Ammon's horn (tissue), 1 donor: Measurements from ENCODE around the gene NUP153.
A peak's percentile ranks its signal among the peaks of the same experiment; 100 is the strongest.
"Not testable (repeated sequence)": the region's sequence is repeated elsewhere in the genome, so short reads cannot be mapped to it uniquely, and the experiment has no call there.

Experiments used
- DNase-seq: peaks from one replicate; pipeline ENCODE4 v3.0.0-alpha.2; 2016; ENCODE audit warnings: low spot score

Gene NUP153

DNA sequence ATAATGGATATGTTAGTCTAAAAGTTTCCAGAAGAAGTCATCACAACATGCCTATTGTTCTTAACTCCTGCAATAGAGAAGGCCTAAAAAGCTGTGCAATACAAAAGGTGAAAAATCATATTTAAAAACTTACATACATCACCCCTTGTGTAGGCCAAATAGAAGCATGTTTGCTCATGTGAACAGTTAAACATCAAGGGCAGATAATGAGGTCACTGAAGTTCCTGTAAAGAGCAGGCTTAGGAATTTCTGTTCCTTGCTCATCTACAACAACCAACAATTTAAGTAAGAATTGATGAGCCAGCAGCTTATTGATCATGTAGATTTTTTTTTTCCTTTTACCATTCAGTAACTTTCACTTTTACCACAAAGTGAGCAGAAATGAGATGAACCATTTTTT, 7.5 kb upstream of the NUP153 start:
- no peak for DNase-seq

DNA sequence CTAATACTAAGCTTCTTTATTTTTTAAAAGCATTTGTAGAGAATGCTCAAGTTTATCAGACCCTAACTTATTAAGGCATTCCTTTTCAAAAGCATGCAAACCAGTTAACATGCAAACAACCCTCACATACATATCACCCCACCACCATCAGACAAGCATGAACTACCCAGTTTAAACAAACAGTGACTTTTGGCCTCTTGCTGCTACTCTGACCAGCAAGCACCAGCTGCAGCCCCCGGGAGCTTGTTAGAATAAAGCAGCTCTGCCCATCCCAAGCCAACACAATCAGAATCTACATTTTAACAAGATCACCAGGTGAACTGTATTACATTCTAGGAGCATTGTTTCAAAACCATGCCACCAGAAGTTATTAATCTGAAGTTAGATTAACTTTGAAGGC, 5.9 kb upstream of the NUP153 start:
- no peak for DNase-seq

DNA sequence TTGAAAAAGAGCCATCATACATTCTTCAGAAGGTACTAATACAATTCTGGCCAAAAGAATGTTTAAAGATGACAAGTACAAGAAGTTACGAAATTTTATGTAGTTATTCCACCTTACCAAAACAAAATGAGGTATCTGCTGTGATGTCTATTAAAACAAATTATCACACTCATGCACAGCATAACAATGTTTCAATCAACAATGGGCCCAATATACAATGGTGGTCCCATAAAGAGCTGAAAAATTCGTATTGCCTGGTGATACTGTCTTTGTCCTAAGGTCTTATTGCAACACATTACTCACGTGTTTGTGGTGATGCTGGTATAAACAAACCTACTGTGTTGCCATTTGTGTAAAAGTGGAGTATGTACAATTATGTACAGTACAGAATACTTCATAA, 3.6 kb upstream of the NUP153 start:
- no peak for DNase-seq

DNA sequence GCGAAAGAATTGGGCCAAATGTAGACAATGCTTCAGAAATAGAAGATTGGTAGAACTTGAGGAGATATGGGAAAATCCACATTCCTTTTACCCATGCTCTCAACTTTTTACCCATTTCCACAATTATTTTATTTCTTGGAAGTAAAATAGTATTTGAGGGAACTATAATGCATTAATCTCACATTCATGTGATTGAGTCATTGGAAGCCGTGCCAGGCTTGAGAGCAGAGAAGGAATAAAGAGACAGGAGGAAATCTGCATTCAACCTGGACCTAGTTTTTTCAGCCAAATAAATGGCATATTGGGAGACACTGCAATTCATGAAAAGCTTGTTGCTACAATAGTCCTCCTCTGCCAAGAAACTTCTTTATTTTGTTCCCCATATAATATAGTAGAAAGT, 2.8 kb upstream of the NUP153 start:
- DNase-seq: peak; percentile 9

DNA sequence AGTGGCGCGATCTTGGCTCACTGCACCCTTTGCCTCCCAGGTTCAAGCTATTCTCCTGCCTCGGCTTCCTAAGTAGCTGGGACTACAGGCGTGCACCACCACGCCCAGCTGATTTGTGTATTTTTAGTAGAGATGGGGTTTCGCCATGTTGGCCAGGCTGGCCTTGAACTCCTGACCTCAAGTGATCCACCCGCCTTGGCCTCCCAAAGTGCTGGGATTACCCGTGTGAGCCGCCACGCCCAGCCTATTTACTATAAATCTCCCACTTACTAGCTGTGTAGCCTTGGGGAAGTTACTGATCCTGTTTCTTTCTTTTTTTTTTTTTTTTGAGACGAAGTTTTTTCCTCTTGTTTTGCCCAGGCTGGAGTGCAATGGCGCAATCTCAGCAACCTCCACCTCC, 1.3 kb upstream of the NUP153 start:
- DNase-seq: not testable (repeated sequence)

DNA sequence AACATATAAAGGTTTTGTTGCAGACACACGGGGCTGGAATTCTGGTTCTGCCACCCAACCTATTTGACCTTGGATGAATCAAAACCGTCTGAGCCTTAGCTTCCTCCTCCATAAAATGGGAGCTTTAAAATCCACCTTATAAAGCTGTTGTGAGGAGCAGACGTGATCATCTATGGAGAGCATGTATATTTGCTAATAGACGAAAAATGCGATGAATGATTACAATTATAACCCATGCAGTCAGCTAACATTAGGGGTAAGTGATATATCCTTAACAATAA, 586 bp upstream of the NUP153 start:
- DNase-seq: no peak

DNA sequence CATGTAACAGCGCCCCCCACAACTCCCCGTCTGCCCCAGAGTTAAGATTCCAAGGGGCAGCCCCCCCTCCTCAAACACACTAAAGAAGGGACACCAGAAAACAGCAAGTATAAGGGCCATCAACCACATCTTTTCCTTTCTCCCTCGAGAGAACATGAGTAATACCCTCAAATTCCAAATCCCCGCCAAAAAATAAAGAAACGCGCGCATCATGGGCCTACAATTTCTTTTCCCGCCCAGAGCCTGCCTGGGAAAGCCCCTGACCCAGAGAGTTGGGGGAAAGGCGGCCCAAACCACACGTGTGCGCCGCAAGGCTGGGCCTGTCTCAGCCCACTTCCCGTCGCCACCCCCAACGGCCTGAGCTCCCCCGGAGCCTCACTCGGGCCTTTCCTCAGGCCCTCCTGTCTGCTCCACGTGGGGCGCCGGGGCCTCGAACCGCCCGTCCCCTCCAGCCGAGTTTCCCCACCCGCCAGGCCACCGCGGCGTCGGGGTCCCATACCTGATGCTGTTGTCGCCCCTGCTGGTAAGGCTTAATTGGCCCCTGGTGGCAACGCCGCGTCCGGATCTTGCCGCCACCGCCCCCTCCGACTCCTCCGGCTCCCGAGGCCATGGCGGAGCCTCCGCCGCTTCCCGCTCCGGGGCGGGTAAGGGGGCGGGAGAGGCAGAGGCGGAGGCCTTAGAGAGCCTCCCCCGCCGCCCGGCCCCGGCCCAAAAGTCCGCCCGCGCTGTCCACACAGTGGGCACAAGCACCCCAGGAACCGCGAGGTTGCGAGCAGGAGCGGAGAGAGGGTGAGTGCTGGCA, 746 bp downstream of the NUP153 start:
- DNase-seq: peak; percentile 34

DNA sequence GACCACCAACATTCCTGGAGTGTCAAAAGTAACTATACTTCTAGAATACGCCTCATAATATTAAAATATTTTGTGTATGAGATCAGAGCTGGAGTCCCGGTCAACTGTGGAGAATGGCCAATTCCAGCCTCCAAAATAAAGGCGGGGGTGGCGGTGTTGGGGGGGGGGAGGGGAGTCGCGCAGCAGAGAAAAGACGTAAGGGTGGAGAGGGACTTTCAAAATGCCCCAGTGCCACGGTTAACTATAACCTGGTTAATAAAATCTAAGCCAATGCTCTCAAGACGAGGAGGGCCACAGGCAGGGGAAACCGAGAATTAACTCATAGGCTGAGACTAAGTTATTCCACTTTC, 1.3 kb downstream of the NUP153 start:
- no peak for DNase-seq

DNA sequence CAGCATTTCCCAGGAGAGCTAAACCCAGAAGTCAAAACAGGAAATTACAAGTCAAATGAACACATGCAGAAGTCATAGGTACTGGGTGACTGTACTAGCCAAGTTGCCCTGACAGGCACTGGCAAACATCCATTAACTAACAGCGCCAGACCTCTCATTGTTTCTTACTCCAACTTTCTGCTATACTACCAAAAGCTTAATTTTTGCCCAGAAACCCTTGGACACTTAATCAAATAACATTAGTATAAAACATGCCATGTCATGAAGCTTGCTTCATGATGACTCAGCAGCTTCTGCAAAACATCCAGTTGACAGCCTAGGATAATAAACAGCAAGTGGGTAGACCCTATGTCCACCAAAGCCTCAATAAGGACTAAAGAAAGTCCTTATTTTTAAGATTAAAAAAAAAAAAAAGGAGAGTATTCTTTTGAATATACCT, 3.5 kb downstream of the NUP153 start:
- peak; percentile 6 for DNase-seq

DNA sequence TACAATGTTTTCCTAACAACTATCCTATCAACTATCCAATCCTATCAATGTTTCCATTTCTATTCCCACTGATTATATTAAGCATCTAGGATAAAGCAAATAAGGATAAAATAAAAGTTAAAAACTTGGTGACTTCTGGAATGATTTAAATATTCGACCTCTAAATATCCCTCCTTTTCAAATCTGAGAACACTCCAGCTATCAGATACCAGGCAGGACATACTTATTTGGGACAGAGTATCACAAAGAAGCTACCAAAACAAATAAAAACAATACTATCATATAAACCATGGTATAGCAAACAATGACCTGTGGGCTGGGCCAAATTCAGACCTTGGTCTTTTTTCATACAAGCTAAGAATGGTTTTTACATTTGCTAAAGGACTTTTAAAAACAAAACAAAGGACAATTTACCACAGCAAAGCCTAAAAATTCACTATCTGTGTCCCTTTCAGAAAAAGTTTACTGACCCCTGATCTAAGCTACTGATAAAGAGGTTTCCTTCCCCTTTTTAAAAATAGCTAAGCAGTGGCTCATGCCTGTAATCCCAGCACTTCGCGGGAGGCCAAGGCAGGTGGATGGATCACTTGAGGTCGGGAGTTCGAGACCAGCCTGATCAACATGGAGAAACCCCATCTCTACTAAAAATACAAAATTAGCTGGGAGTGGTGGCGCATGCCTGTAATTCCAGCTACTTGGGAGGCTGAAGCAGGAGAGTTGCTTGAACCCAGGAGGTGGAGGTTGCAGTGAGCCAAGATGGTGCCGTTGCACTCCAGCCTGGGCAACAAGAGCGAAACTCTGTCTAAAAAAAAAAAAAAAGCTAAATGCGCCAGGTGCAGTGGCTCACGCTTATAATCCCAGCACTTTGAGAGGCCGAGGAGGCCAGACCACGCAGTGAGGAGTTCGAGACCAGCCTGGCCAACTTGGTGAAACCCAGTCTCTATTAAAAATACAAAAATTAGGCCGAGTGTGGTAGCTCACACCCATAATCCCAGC, 6.0 kb downstream of the NUP153 start:
- no peak for DNase-seq

DNA sequence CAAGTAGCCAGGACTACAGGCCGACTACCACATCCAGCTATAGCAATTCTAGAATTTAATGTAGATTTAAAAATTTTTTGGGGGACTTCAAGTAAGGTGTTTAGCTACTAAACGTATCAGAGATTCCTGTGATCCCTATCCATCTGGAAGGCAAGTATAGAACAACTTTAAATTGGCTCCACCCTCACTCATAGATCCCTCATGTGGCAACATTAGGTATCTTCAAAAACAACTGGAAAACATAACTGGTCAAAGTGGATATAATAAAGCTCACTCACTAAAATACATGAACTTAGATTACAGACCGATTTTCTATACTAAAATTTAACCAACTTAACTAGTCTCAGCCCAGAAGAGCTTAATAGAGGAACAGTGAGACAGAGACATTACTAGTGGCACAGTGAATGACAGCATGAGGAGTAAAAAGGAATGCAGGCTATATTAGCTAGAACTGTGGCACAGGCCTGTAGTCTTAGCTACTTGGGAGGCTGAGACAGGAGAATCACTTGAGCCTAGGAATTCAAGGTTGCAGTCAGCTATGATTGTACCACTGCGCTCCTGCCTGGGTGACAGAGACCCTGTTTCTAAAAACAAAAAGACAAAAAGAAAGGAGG, 14.7 kb downstream of the NUP153 start:
- DNase-seq: no peak

DNA sequence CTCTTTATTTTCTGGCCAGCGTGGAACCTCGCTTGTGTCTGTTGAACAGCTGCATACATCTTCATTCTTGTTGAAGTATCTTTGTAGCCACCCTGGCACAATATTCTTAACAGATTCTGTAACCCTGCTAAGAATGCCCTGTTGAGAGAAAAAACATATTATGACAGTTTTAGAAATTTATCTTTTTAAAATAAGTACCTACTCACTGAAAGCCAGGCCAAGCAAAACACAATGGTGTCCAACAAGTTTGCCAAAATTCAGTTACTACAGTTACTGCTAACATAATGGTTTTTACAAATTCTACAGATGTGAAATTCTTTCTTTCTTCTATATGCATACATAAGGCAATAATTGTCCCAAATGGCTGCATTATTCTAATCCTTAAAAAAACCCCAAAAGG, 18.2 kb downstream of the NUP153 start:
- DNase-seq: no peak

DNA sequence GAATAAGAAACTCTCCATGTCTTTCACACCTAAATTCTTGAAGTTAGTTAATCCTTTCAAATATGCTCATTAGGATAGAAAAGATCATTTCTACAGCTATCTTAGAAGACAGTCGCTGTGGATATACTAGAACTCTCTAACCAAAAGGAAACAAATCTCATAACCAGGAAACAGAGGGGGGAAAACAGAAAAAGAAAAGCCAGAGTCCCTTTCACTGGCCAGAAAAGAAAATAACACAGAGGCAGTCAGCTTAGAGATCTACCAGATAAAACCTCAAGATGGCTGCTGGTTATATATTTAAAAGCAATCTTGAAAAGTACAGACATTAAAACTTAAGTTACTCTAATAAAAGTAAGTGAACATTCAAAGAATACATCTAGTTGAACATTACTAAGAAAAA, 19.6 kb downstream of the NUP153 start:
- no peak for DNase-seq

DNA sequence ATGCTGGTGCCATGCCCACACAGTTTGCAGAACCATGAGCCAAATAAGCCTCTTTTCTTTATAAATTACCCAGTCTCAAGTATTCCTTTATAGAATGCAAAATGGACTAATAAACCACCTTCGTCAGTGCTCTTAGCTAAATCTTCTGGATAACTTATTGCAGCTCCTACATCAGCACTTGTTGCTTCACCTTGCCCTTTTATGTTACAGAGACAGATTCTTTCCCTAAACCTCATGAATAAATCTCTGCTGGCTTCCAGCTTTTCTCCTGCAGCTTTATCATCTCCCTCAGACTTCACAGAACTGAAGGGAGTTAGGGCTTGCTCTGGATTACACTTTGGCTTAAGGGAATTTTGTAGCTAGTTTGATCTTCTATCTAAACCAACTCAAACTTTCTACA, 22.6 kb downstream of the NUP153 start:
- no peak for DNase-seq

DNA sequence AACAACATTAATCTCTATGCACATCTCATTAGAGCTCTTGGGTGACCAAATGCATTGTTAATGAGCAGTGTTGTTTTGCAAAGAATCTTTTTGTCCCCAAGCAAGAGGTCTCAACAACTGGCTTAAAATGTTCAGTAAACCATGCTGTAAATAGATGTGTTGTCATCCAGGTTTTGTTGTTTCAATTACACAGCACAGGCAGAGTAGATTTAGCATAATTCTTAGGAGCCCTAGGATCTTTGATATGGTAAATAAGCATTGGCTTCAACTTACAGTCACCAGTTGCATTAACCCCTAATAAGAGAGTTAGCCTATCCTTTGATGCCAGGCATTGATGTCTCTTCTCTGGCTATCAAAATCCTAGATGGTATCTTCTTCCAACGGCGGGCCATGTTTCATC, 23.3 kb downstream of the NUP153 start:
- DNase-seq: no peak

DNA sequence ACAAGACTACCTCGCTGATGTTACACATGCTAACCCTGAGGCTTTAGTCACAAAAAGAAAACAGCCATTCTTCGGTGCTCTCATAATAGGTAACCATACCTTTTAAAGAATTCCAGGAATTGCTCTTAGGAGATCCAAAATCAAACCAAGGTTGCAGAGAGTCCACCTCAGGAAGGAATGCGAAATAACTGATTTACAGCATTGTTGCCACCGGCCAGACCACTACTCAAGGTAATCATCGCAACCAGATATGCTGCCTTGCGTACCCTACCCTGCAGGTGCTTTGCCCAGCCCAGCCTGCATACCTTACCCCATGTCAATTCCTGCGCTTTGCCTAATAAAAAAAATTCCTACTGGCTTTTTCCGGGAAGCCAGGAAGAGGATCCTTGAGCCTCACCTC, 27.0 kb downstream of the NUP153 start:
- DNase-seq: no peak

DNA sequence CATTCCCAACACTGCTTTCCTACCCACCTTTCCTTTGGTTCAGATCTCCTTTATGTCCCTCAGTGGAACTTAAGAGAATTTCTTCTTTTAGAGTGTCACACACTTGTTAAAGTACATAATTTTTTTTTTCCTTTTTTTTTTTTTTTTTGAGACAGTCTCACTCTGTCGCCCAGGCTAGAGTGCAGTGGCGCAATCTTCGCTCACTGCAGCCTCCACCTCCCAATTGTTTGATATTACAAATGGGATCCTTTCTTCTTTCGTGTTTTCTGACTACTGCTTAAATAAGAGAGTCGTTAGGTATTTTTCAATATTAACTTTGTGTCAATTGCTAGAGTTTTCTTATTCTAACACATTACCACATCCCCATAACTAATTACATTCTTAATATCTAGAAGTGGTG, 29.1 kb downstream of the NUP153 start:
- no peak for DNase-seq

DNA sequence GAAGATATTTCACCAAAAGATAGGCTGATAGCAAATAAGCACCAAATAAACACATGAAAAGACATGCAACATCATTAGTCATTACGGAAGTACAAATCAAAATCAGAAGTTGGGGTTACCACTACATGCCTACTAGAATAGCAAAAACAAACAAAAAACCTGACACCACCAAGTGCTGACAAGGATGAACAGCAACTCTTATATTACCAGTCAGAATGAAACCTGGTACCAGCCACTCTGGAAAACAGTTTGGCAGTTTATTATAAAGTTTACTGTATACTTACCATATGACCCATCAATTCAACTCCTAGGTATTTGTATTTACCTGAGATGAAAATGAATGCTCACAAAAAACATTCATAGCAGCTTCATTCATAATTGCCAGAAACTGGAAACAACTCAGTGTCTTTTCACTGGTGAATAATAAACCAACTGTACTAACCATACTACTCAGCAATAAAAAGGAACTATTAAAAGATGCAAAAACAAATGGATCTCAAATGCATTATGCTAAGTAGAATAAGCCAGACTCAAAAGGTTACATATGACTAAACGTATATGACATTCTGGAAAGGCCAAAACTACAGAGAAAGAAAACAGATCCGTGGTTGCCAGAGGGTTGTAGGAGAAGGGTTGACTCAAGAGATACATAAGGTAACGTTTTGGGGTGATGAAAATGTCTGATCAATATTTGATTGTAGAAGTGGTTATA, 33.0 kb downstream of the NUP153 start:
- no peak for DNase-seq

DNA sequence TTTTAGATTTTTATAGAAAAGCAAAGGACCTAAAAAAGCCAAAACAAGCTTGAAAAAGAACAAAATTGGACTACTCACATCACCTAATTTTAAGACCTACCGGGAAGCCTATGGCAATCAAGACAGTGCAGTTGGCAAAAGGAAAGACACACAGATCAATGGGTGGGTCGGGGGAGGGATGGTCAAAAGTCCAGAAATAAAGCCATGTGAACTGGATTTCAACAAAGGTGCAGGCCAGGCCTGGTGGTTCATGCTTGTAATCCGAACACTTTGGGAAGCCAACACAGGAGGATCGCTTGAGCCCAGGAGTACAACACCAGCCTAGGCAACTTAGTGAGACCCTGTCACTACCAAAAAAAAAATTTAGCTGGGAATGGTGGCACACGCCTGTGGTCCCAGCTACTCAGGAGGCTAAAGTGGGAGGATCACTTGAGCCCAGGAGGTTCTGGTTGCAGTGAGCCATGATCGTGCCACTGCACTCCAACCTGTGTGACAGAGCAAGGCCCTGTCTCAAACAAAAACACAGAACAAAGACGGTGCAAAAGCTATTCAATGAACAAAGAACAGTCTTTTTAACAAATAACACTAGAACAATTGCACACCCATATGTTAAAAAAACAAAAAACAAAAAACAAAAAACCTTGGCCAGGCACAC, 34.5 kb downstream of the NUP153 start:
- no peak for DNase-seq

DNA sequence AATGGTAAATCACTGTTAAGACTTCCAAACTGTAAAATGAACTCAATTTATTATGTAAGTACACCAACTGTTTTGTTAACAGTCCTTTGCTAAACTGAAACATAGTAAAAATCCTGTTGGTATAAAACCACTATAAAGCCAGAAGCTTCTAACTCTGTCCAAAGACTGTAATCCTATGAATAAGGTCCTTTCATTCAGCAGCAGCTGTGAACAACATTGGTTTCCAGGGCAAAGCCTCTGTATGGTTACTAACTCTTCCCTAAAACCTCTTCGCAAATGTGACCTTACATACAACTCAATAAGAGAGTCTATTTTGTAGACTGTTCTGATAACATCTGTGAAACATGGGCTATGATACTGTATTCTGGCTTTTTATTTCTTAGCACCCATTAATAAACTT, 40.1 kb downstream of the NUP153 start:
- peak; percentile 26 for DNase-seq

DNA sequence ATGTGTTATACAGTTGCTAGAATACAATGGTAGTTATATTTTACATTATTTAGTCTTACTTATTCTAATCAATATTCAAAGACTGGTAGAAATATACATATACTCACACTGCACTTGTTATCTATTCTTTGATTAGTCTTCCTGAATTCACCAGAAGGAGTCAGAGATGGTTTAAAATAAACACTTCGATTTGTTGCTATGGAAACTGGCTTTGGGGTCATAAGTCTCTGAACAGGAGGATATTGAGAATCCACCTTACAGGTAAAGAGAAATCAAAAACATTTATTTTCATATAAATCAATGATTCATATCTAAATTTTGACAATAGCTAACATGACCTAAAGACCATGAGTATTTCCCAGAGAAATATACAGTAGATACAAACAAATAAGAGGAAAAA, 41.6 kb downstream of the NUP153 start:
- no peak for DNase-seq

DNA sequence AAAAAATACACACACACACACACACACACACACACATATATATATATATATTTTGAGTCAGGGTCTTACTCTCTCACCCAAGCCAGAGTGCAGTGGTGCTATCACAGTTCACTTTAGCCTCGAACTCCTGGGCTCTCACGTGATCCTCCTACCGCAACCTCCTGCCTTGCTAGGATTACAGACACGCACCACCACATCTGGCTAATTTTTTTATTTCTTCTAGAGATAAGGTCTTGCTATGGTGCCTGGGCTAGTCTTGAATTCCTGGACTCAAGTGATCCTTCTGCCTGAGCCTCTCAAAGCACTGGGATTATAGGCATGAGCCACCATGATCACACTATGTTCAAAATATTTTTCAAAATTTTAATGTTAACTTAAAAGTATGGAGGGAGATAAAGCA, 43.5 kb downstream of the NUP153 start:
- DNase-seq: no peak
